Measurements from ENCODE around the gene JUNB.

JUNB gene

DNA sequence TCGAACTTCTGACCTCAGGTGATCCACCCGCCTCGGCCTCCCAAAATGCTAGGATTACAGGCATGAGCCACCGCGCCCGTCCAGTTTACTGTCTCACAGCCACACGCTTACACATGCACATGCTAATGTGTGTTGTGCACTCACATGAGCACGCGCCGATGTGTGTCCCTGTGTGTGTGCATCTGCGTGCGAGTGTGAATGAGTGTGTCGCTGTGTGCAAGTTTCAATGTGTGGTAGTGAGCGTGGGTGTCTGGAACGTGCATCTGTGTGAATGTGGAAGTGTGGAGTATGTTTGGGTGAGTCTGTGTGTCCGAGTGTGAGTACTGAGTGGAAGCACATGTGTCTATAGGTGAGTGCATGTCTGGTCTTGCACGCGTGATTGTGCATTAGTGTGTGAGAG, 51.2 kb downstream of the JUNB start:
- DNase-seq (ENCODE audit: low spot score) = no peak
